Type B pancreatic cell (in vitro differentiated cells): ENCODE measurements around the gene DCLK1. TPM values are rescaled to one million over a fixed set of nuclear protein-coding genes. Genes with fewer than 3 reads are reported as not detected.

Experiments
- DNase-seq: peaks from one replicate; pipeline ENCODE4 v3.0.0; 2021; ENCODE audit warnings: mixed read lengths; ENCODE audit not compliant: unreplicated experiment; ENCODE audit errors: extremely low spot score
- H3K27ac Mint-ChIP-seq: 2 replicates; pipeline ENCODE4 v1.8.0; 2021; ENCODE audit warnings: mild to moderate bottlenecking, mixed read lengths
- H3K27me3 Mint-ChIP-seq: 2 replicates; pipeline ENCODE4 v1.8.0; 2021; ENCODE audit warnings: mixed read lengths
- H3K36me3 Mint-ChIP-seq: 2 replicates; pipeline ENCODE4 v1.8.0; 2021; ENCODE audit warnings: mixed read lengths
- H3K4me1 Mint-ChIP-seq: one replicate; pipeline ENCODE4 v1.8.0; 2021; ENCODE audit warnings: mixed read lengths; ENCODE audit not compliant: unreplicated experiment
- H3K4me3 Mint-ChIP-seq: 2 replicates; pipeline ENCODE4 v1.8.0; 2021; ENCODE audit warnings: mild to moderate bottlenecking, mixed read lengths
- H3K9me3 Mint-ChIP-seq: 2 replicates; pipeline ENCODE4 v1.8.0; 2021; ENCODE audit warnings: mixed read lengths
- CTCF ChIP-seq: fragments of 200-600 bp; sonication (generic); conservative IDR thresholded peaks from 2 replicates; pipeline ENCODE4 v1.5.0; 2021; ENCODE audit warnings: antibody characterized with exemption, mild to moderate bottlenecking
- total RNA-seq: library from RNA; stranded (reverse); gene quantifications from 2 replicates; pipeline ENCODE4 v1.2.1, GENCODE V29; 2021; ENCODE audit warnings: low replicate concordance

Gene DCLK1
- total RNA-seq, 1 donor from 2014 or later = 47.1 TPM

DNA sequence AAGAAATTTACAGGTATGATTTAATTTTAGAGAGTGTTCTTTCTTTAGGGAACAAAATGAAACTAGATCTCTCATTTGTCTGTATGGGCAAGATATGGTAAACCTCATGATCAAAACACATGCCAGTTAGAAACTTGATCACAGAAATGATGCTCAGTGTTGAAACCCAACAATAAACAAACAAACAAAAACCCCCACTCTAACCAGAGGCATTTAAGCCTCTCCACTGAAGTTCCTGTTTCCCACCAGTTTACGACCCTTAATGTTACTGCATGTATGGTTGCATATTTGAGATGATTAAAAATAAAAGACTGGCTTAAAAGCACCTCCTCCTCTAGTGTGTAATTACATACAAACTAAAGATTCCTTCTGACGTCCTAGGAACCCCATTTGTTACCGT lies 361.4 kb downstream of the DCLK1 start:
- DNase-seq = no peak

GRCh38 chr13:35768551-35768950 lies 362.6 kb downstream of the DCLK1 start:
- Mint-ChIP-seq H3K4me1 (peaks cover 16% of the 10 kb centered on the region), H3K9me3 (peaks cover 4% of the 10 kb centered on the region), H3K27ac (no peak overlapping the region), H3K36me3 (peaks cover 3% of the 10 kb centered on the region), H3K27me3 (no peaks in the 10 kb centered on the region), H3K4me3 (no peak overlapping the region)
- no peak for DNase-seq
- TF ChIP-seq CTCF = no peak

More for the DNA sequence above, 361.4 kb downstream of the DCLK1 start:
- Mint-ChIP-seq H3K27me3 (no peaks in the 10 kb centered on the region), H3K4me1 (peaks cover 16% of the 10 kb centered on the region), H3K36me3 (peaks cover 3% of the 10 kb centered on the region), H3K27ac (no peak overlapping the region), H3K4me3 (no peak overlapping the region), H3K9me3 (peaks cover 4% of the 10 kb centered on the region)
- no peak for TF ChIP-seq CTCF

DNA sequence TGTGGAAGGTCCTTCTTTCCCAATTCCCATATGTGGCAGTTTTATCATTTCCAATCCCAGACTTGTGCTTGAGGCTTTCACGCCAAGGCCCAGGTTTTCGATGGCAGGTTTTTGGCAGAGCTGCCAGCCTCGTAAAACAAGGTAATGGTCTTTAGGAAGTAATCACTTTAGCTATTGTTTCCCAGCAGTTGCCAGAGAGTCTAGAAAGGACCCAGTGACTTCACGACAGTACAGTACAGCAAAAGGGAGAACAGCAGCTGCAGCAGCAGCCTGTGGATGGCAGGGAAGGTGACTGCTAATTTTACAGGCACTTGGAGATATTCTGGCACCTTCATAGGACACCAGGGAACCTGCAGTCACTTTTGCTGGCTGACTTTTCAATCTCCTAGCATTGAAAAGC lies 363.1 kb downstream of the DCLK1 start:
- Mint-ChIP-seq H3K4me1 (peaks cover 16% of the 10 kb centered on the region), H3K4me3 (no peak overlapping the region), H3K27ac (no peak overlapping the region), H3K36me3 (peaks cover 3% of the 10 kb centered on the region), H3K9me3 (peaks cover 4% of the 10 kb centered on the region), H3K27me3 (no peaks in the 10 kb centered on the region)
- DNase-seq = no peak
- no peak for TF ChIP-seq CTCF

- Mint-ChIP-seq H3K36me3 (peaks cover 3% of the 10 kb centered on the region), H3K4me3 (no peak overlapping the region), H3K27me3 (no peaks in the 10 kb centered on the region), H3K9me3 (peaks cover 4% of the 10 kb centered on the region), H3K4me1 (peaks cover 16% of the 10 kb centered on the region), H3K27ac (no peak overlapping the region)
- TF ChIP-seq CTCF = no peak
- no peak for DNase-seq
Measured at GRCh38 chr13:35767256-35767976, 363.8 kb downstream of the DCLK1 start.

DNA sequence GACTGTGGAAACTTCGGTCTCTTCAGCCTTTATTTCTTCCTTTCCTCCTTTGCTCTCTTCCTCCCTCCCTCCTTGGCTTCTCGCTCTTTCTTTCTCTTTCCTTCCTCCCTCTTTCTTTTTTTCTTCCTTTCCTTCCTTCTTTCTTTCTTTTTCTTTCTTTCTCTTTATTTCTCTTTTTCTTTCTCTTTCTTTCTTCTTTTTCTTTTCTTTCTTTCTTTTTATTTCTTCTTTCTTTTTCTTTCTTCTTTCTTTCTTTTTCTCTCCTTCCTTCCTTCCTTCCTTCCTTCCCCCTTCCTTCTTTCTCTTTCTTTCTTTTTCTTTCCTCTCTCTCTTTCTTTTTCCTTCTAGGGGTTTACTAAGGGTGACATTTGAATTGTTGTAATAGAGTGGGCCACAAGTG lies 364.5 kb downstream of the DCLK1 start:
- Mint-ChIP-seq H3K27ac (no peak overlapping the region), H3K27me3 (no peaks in the 10 kb centered on the region), H3K4me3 (no peak overlapping the region), H3K4me1 (peaks cover 12% of the 10 kb centered on the region), H3K9me3 (no peaks in the 10 kb centered on the region), H3K36me3 (peaks cover 3% of the 10 kb centered on the region)
- DNase-seq = no peak
- TF ChIP-seq CTCF = no peak

DNA sequence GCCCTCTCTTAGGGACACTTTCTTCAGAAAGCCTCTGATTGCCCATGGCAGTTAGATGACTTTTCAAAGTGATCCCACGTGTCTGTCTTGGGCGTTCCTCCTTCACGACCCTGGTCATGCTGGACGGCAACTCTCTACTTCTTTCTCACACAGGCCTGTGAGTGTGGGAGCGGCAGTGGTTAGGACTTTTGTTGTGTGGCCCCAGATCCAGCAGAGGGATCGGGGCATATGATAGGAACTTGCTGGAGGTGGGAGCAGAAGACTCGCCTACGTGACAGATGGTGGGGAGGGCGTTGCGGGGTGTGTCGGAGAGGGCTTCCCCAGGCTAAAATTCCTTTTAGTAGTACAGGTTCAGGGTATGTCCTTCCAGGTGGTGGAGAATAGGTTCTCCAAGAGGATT lies 365.2 kb downstream of the DCLK1 start:
- no peak for TF ChIP-seq CTCF
- Mint-ChIP-seq H3K4me3 (no peak overlapping the region), H3K36me3 (no peaks in the 10 kb centered on the region), H3K27me3 (no peaks in the 10 kb centered on the region), H3K9me3 (no peaks in the 10 kb centered on the region), H3K4me1 (peaks cover 6% of the 10 kb centered on the region), H3K27ac (no peak overlapping the region)
- no peak for DNase-seq
